HG02759 (cell line): ENCODE data around the gene PPT1.

Experiments
- ATAC-seq: cut with Tn5 transposase; IDR thresholded peaks from one replicate; pipeline ENCODE4 v1.9.1; 2021; ENCODE audit warnings: mild to moderate bottlenecking, moderate library complexity; ENCODE audit not compliant: unreplicated experiment

The PPT1 gene

GRCh38 chr1:40032240-40032891 is 64.7 kb downstream of the PPT1 start:
- ATAC-seq, result no peak

GRCh38 chr1:40030528-40031135 is 66.4 kb downstream of the PPT1 start:
- no peak for ATAC-seq

- no peak for ATAC-seq
Measured at GRCh38 chr1:40029608-40030007, 67.4 kb downstream of the PPT1 start.

- no peak for ATAC-seq
Measured at GRCh38 chr1:40027647-40028046, 69.4 kb downstream of the PPT1 start.

- ATAC-seq, result no peak
Measured at GRCh38 chr1:40024671-40025070, 72.4 kb downstream of the PPT1 start.

- ATAC-seq, result no peak
Measured at GRCh38 chr1:40023379-40023944, 73.6 kb downstream of the PPT1 start.
